Epithelial cell of proximal tubule (primary cell): ENCODE results near the gene CPVL. TPM values are rescaled to one million over a fixed set of nuclear protein-coding genes. Genes with fewer than 3 reads are reported as not detected.
A peak's percentile ranks its signal among the peaks of the same experiment; 100 is the strongest.

Experiments
- DNase-seq: peaks from one replicate; pipeline ENCODE4 v3.0.0-alpha.2; 2011; ENCODE audit warnings: low read depth
- H3K4me3 ChIP-seq: 2 replicates; pipeline ENCODE4 v1.5.1; 2011; ENCODE audit warnings: low read depth, mild to moderate bottlenecking, low read length
- total RNA-seq: library from RNA; depleted of rRNA; stranded (reverse); fragments of >200 nt; gene quantifications from 2 replicates; pipeline ENCODE4 v1.2.3, GENCODE V29; 2015
- TF ChIP-seq, protein P1 (sequence below): conservative IDR thresholded peaks from 2 replicates; pipeline ENCODE4 v1.5.1; 2012; ENCODE audit warnings: low read depth, mild to moderate bottlenecking, low read length

CPVL gene
- total RNA-seq, 1 donor from 2014 or later: 12.0 TPM

DNA sequence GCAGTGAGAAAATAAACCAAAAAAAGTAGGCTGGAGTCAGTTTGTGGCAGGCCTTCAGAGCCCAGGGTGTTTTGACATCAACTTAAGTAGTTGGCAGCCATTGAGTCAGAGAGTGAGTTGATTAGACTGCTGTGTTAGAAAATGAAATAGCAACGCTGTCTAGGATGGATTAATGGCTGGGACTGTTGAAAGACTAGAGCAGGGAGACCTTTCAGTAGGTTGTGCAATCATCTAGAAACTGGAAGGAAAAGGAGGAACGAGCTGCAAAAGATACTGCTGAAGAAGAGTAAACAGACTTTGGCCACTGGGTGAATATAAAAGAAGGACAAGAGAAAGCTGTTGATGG, 159.6 kb downstream of the CPVL start:
- H3K4me3 ChIP-seq: no peak overlapping the region
- no peak for DNase-seq
- TF ChIP-seq, protein P1, sequence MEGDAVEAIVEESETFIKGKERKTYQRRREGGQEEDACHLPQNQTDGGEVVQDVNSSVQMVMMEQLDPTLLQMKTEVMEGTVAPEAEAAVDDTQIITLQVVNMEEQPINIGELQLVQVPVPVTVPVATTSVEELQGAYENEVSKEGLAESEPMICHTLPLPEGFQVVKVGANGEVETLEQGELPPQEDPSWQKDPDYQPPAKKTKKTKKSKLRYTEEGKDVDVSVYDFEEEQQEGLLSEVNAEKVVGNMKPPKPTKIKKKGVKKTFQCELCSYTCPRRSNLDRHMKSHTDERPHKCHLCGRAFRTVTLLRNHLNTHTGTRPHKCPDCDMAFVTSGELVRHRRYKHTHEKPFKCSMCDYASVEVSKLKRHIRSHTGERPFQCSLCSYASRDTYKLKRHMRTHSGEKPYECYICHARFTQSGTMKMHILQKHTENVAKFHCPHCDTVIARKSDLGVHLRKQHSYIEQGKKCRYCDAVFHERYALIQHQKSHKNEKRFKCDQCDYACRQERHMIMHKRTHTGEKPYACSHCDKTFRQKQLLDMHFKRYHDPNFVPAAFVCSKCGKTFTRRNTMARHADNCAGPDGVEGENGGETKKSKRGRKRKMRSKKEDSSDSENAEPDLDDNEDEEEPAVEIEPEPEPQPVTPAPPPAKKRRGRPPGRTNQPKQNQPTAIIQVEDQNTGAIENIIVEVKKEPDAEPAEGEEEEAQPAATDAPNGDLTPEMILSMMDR: no peak

DNA sequence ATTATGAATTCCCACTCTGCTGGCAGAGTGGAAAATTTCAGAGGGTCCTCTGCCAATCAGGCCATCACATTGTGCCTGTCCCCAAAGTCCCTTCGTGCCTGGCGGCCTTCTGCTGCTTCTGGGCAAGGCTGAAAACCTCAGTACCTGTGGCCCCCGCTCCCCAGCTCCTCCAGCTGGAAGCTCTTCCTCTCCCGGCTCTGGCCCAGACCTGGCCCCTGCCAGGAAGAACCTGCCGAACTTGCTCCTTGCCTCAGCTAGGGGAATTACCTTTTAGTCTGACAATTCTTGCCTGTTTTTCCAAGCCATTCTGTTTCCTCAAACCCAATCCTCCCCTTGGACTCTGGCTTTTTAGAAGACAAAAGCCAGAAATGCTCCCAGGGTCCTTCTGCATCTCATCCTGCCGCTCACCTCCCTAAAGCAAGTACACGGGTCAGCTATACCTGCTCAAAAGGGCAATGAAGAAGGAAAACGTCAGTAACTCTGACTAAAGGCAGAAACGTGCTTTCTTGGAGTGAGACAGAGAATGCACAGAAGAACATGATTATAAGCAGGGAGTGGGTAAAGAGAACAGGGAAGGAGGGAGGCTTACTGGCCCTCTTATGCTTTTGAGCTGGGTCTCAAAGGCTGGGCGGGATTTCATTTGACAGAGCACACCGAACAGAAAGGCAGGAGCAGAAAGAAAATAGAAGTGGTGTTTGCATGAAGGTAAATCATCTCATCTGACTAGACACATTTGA, 160.1 kb downstream of the CPVL start:
- DNase-seq: no peak
- TF ChIP-seq, protein P1: no peak
- no peak overlapping the region for H3K4me3 ChIP-seq

DNA sequence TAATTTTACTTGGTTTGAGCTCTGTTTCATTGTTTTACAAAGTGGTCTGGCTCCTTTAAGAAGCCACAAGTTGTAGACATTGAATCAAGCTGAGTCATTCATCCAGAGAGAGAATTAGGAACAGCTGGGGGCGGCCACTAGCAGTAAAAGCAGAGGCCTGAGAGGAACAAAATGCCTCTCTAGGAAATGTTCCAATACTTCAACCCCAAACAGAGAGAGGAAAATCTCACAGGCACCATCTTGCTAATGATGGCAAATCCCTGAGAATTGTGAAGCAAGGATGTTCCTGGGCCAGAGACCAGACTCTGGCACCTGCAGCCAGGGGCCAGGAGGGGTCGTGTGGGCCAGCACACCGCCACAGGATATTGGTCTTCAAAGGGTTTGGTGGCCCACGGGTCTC, 161.7 kb downstream of the CPVL start:
- H3K4me3 ChIP-seq: no peak overlapping the region
- TF ChIP-seq, protein P1: peak; percentile 3
- no peak for DNase-seq

DNA sequence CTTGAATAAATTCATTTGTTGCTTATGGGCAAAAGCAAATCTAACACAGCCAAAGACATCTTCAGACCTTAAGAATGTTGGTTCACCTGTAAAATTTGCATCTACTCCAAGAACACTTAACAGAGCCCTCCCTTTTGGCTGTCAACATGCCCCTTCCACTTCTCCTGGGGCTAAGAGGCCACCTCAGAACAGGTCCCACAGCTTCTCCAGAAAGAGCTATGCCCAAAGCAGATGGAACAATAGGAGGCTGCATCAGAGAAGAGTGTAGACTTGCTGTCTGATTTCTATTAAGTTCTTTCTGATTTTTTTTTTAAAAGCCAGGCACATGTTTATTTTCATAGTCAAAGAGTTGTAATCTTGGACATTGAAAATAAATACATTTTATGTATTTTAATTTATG, 162.1 kb downstream of the CPVL start:
- no peak overlapping the region for H3K4me3 ChIP-seq
- no peak for DNase-seq
- TF ChIP-seq, protein P1: no peak

DNA sequence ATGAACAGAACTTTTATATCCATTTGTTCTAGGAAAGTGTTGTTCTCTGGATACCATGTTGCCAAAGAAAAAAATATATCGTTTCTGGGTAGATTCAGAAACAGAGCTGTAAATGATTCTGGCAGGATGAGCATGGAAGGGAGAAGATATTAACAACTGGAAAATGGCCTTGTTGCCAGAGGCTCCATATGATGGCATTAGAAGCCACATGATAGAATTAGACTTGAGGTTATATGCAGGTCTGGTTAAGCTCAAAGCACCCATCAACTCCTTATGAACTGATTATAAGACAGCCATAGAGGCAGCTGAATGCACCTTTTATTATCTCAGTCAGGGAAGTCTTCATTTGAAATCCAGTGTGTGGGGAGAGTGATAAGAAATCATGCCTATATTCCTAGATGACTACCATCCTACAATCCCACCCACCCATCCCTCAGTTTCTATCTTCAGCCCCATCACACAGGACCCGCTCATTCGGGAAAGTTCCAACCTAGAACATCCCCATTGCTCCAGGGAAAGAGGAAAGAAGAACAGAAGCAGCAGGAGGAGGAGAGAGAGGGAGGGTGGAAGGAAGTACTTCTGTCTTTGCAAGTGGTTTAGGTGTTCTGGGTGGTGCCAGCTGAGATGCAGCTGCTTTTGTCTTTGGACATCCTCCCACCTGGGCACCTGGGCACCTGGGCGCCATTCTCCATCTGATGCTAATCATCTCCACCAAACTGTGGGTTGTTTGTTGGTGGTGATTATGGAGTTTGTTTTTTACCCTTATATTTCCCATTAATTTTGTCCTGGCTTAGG, 162.7 kb downstream of the CPVL start:
- H3K4me3 ChIP-seq: no peak overlapping the region
- no peak for DNase-seq
- TF ChIP-seq, protein P1: no peak

DNA sequence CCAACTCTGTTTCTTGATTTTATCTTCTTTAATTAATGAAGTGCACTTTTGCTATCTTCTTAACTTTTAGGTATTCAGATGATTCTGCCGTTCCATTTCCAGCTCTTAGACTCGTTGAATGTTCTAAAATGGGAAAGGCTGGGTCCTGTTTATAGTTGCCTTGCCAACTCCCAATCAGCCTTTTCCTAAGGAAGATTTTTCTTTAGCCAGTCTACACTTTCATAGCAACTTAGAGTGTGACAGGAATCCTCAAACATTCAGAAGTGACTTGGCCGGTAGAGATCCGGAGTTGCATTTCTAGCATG, 165.2 kb downstream of the CPVL start:
- no peak for DNase-seq
- TF ChIP-seq, protein P1: no peak

More for the DNA sequence above, 165.2 kb downstream of the CPVL start:
- H3K4me3 ChIP-seq: no peak overlapping the region
